WTC11 (cell line): ENCODE measurements around the gene KCNH6.

Experiments
- ESRRA ChIP-seq: sonication (generic); formaldehyde crosslinking; IDR thresholded peaks from 2 replicates; pipeline ENCODE4 v1.8.1; 2022; ENCODE audit warnings: mild to moderate bottlenecking, missing genetic modification reagents, borderline replicate concordance
- NR3C1 ChIP-seq: sonication (generic); formaldehyde crosslinking; conservative IDR thresholded peaks from 2 replicates; pipeline ENCODE4 v1.8.1; 2023; ENCODE audit warnings: low read depth, mild to moderate bottlenecking, missing genetic modification reagents
- TEAD1 ChIP-seq: sonication (generic); formaldehyde crosslinking; IDR thresholded peaks from 2 replicates; pipeline ENCODE4 v1.8.0; 2022; ENCODE audit warnings: mild to moderate bottlenecking, missing genetic modification reagents
- USF1 ChIP-seq: sonication (generic); formaldehyde crosslinking; IDR thresholded peaks from 2 replicates; pipeline ENCODE4 v1.8.0; 2022; ENCODE audit warnings: mild to moderate bottlenecking, missing genetic modification reagents
- TF ChIP-seq, protein P1 (sequence below): fragments of 200-600 bp; IDR thresholded peaks from 2 replicates; pipeline ENCODE4 v1.8.0; 2022; ENCODE audit warnings: antibody characterized with exemption

DNA sequence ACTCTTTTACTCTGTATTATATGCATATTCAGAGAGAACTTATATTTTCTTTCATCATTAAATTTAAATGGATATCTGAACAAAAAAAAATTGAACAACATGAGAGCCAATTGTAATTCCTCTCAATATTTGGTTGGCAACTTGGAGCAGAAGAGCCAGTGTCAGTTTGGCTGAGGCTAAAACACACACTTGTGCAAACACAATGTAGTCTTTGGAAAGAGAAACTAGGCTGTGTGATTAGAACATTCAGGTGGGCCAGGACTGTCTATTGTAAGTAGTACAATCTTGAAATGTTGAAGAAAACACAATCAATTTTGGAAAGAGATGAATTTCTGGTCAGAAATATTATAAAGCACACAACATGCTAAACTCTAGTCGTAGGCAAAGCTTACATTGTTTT, 44.1 kb downstream of the KCNH6 start:
- TF ChIP-seq USF1 (CRISPR knock-in tag) = no peak
- TF ChIP-seq, protein P1, sequence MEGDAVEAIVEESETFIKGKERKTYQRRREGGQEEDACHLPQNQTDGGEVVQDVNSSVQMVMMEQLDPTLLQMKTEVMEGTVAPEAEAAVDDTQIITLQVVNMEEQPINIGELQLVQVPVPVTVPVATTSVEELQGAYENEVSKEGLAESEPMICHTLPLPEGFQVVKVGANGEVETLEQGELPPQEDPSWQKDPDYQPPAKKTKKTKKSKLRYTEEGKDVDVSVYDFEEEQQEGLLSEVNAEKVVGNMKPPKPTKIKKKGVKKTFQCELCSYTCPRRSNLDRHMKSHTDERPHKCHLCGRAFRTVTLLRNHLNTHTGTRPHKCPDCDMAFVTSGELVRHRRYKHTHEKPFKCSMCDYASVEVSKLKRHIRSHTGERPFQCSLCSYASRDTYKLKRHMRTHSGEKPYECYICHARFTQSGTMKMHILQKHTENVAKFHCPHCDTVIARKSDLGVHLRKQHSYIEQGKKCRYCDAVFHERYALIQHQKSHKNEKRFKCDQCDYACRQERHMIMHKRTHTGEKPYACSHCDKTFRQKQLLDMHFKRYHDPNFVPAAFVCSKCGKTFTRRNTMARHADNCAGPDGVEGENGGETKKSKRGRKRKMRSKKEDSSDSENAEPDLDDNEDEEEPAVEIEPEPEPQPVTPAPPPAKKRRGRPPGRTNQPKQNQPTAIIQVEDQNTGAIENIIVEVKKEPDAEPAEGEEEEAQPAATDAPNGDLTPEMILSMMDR = no peak
- no peak for TF ChIP-seq TEAD1 (CRISPR knock-in tag)
- no peak for TF ChIP-seq NR3C1 (CRISPR knock-in tag)
- no peak for TF ChIP-seq ESRRA
